DOHH2 (cell line): Measurements from ENCODE around the gene B3GNT2.

Experiments used
- CTCF ChIP-seq: fragments of 200-600 bp; sonication (generic); IDR thresholded peaks from one replicate; pipeline ENCODE4 v1.5.1; 2014; ENCODE audit warnings: antibody characterized with exemption, mild to moderate bottlenecking, low read depth, low read length; ENCODE audit not compliant: poor library complexity, severe bottlenecking
- EZH2phosphoT487 ChIP-seq: fragments of 200-600 bp; sonication (generic); IDR thresholded peaks from 2 replicates; pipeline ENCODE4 v1.6.1; 2017; ENCODE audit warnings: borderline replicate concordance, mild to moderate bottlenecking, antibody characterized with exemption, low read length, moderate library complexity, mixed read lengths

GRCh38 chr2:62197925-62198633 is 2.2 kb downstream of the B3GNT2 start:
- TF ChIP-seq CTCF (no peak), EZH2phosphoT487 (no peak)
